HG03045 (cell line): ENCODE results near the gene CARNS1.
"Not testable (repeated sequence)": the region's sequence is repeated elsewhere in the genome, so short reads cannot be mapped to it uniquely, and the experiment has no call there.

Source experiments
- ATAC-seq: cut with Tn5 transposase; IDR thresholded peaks from one replicate; pipeline ENCODE4 v1.9.1; 2021; ENCODE audit warnings: mild to moderate bottlenecking, moderate library complexity; ENCODE audit not compliant: unreplicated experiment

The CARNS1 gene

DNA sequence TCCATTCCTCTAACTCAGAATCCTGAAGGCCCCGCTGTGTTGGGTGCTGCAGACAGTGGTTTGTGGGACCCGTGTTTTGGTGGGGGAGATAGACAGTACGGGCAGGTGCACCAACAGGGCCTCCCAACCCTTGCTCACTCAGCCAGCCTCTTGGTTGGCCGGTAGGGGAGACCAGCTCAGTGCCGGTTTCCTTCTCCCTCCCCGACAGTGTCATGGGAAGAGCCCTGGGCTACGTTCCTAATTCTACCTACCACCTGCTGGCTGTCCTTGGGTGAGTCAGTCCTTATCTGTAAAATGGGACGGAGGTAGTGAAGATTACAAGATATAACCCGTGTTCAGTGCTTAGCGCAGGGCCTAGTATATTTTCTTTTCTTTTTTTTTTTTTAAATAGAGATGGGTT is 47.7 kb downstream of the CARNS1 start:
- no peak for ATAC-seq

DNA sequence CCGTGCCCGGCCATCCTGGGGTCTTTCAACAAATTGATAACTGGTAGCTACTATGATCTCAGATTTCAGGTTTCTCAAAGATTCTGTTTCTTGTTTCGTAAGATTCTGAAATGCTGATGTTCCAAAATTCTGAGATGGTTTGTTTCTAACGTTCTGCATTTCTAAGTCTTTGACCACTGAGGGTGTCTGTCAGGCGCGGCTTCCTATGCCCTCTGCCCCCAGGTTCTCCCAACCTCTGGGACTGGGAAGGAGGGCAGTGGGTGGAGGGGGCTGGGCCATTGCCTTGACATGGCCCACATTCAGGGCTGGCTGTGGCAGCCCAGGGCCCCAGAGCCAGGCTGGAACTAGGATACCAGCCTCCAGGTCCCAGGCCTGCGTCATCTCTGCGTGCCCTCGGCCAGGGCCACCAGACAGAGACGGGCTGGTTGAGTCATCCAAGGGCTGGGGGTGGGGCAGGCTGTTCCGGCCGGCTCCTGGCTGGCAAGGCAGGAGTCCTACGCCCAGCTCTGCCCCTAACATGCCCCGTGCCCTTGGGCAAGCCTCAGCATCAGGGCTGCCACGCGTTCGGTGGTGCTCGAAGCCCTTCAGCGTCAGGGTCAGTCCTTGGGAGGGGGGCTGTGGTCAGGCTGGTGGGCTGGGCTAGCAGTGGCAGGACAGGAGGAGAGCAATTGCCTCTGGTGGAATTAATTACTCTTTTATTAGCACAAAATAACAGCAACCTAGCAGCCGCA is 48.4 kb downstream of the CARNS1 start:
- ATAC-seq = no peak

DNA sequence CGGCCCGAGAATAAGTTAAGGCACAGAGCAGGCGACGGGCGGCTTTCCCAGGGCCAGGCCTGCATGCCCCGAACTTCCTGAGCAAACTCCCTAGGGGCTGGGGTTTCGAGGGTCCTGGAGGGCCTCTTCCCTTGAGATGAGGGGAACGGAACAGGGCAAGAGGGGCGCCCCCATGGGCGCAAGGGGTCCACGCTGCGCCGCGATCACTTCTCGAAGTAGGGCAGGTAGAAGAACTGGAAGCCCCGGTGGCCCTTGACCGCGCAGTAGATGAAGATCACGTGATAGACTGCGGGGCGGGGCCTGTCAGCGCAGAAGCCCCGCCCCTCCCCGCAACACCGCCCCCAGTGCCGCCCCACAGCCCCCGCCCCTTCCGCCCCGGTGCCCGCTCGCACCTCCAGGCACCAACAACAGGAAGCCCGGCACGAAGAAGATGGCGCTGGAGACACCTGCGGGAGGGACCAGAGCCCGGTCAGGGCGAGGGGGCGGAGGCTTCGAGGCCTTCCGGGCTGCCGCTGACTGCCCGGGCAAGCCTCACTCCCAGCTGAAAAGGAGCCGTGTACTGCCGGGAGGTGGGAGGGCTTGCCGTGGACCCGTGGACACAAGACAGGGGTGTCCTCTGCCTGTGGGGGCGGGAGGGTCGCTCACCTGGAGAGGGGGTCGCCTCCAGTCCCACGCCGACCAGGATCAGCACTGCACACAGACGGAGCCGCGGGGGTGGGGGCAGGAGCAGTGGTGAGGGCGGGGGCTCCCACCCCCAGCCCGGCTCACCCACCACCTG is 49.1 kb downstream of the CARNS1 start:
- peak; percentile 45 for ATAC-seq

DNA sequence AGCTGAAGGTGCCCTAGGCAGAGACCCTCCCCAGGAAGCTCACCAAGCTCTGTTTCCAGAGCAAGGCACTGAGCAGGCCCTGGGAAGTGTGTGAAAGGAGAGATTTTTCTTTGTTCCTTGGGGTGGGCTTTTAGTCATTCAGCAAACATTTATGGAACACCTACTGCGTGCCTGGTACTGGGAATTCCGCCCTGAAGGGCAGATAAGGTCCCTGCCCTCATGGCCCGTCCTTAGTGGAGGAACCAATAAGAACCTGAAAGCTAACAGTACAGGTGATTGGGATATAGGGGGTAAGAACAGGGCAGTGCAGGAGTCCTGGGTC is 49.7 kb downstream of the CARNS1 start:
- ATAC-seq = no peak

DNA sequence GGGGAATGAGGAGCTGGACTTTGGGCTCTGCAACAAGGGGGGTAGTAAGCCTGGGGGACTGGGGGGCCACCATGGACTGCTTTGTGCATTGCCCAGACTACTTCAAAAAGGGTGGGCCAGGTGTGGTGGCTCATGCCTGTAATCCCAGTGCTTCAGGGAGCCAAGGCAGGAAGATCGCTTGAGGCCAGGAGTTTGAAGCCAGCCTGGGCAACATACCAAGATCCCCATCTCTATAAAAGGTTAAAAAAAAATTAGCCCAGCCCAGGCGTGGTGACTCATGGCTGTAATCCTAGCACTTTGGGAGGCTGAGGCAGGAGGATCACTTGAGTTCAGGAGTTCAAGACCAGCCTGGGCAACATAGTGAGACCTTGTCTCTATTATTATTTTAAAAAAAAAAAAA is 50.1 kb downstream of the CARNS1 start:
- not testable (repeated sequence) for ATAC-seq

DNA sequence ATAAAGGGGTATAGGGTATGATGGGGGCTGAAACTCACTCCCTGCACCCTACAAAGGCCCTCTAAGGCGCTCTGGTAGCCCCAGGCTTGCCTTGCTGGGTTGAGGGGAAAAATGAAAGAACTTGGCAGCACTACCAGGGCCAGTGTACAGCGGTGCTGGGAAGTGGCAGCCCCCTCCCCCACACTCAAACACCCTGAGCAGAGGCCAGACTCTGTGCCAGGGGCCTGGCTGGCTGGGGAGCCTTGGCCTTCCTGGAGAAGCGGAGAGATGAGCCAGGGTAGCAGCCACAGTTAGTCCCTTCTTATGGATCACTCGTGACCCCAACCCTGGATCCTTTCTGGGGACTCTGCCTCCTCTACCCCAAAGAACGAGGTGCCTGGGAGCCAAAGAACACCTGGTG is 50.9 kb downstream of the CARNS1 start:
- no peak for ATAC-seq

DNA sequence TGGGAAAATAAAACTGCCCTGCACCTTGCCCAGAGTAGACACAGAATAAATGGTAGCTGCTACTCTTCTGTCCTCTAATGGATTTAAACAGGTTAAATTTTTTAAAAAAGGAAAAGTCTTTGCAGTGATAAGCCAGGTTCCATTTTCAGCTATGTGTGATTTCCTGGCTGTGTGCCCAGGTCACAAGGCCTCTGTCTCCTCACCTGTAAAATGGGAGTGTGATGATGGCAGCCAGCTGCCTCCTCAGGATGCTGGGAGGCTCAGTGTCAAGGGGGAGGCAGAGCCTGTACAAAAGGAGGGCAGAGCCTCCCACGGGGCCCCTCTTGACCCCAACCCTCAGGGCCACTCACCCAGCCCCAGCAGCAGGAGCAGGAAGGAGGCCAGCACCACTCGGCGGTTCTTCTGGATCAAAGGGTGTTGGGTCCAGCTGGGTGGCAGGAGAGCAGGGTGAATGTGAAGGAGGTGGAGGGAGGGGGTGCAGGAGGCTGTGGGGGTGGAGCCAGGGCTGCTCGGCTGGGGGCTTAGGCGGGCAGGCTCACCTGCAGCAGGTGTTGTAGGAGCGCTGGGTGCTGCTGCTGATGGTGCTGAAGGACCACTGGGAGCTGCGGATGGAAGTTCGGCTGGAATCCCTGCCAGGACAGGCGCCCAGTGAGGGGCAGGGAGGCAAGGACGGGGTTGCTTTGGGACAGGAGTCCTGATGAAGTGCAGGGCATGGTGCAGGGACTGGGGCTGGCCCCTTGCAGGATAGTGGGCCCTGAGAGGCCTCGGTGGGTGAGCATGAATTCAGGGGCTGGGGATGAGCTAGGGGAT is 51.7 kb downstream of the CARNS1 start:
- ATAC-seq = no peak

DNA sequence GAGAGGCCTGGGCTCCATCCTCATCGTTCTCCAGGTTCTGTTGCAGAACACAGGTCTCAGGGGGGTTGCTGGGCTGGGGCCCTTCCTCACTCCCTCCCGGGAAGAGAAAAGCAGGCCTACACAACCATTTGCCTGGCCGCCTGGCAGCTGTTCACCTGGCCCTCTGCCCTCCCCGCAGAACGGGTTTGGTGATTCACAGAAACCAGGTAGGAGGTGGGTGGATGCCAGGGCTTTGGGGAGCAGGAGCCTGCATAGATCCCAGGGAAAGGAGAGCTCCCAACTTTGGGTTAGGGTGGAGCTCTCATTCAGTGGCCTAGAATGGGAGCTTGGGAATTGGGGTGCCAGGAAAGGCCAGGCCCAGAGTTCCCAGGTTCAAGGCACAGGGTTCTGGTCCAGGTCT is 52.6 kb downstream of the CARNS1 start:
- no peak for ATAC-seq

DNA sequence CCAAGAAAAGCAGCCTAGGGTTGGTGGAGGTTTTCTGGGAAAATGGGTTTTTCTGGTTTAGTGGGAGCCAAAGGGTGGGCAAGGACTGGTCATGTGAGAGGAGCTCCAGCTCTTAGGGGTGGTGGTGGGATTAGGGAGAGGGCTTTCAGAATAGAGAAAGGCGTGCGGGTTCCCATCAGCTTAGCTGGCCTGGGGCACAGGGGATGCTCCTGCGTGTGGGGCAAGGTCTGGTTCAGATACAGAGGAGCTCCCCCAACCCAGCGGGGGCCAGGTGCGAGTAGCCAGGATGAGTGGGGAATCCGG is 52.9 kb downstream of the CARNS1 start:
- no peak for ATAC-seq

DNA sequence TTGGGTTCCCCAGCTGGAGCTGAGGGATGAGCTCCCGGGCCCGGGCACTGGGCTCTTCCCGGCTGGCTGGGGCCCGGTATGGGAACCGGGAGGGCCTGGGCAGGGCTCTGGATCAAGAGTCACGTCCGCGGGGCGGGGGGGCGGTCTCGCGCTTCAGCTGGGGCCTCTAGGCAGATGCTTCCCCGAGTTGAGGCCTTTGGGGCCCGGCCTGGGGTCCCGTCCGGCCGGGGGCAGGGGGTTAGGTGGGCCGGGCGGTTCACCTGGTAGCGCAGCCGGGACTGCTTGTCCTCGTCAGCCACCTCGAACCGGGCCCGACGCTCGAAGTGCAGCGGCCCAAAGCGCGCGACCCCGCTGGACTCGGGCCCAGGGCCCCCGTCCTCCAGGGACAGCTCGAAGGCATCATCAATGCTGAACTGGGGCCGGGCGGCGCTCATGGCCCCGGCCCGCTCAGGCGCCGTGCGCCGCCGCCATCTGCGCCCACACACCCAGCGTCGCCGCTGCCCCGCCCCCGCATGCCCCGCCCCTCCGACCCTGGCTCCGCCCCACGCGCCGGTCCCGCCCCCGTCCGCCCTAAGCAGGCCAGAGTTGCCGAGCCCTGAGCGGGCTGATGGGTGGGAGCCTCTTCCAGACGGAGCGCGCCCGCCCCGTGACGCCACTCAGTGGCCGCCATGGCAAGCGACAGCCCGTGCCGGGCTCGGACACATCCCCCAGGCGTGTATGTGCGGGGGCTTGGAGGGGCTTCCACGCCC is 53.5 kb downstream of the CARNS1 start, which contains the start of gene TMEM134:
TMEM134 (minus strand) TSS at position 493 of the 749 bp plus-strand sequence; CDS start at position 434, 59 bp downstream.
- peak; percentile 63 for ATAC-seq

DNA sequence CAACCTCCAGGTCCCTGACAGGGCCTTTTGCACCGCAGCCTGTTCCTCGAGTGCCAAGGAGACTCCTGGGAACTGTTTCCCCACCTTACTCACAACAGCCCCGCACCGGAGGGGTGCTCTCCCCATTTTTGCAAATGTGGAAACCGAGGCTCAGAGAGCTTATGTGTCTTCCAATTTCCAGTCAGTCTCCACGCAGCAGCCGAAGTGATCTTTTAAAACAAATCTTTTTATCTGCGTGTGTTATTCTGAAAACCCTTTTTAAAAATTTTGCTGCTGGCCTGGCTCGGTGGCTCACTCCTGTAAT is 54.0 kb downstream of the CARNS1 start:
- no peak for ATAC-seq

DNA sequence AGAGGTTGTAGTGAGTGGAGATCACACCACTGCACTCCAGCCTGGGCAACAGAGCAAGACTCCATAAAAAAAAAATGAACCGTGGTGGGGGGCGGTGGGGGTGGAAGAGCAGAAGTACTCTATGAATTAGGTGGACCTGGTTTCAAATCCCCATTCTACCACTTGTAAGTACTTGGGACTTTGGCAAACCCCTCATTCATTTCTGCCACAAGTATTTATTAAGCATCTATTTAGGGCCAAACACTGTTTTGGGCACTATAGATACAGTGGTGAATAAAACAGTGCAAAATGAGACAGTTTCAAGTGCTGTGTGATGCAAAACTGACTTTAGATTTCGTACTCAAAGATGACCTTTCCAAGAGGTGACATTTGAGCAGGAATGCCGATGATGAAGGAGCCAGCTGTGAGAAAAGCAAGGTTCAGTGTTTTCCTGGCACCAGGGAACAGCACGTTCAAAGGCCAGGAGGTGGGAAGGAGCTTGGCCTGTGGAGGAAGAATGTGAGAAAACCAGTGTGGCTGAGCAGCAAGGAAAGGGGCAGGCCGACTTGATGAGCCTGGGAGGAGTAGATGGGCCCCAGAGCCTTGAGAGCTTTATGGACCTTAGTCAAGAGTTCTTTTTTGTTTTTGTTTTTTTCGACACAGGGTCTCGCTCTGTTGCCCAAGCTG is 55.0 kb downstream of the CARNS1 start:
- ATAC-seq = no peak

DNA sequence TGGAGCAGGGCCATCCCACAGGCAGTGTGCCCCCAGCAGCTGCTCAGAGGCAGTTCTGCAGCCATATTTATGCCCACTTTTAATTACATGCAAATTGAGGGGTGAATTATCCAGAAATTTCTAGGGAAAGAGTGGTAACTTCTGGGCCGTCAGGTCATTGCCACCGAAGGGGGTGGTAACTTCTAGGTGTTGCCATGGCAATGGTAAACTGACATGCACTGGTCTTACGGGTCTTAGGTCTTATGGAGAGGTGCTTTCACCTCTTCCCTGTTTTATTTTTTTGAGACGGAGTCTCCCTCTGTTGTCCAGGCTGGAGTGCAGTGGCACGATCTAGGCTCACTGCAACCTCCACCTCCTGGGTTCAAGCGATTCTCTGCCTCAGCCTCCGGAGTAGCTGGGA is 57.4 kb downstream of the CARNS1 start:
- no peak for ATAC-seq
